Stimulated activated CD4-positive, alpha-beta T cell treated with anti-CD3 and anti-CD28 coated beads, Interleukin-1b, Interleukin-23, amount 100 ng/mL, for 1 hour (primary cell): ENCODE measurements around the gene KIRREL1.
A peak's percentile ranks its signal among the peaks of the same experiment; 100 is the strongest.

ENCODE experiments used
- DNase-seq, 2 donors: peaks; one replicate each; pipeline ENCODE4 v3.0.0-alpha.2; 2020; ENCODE audit warnings: low read depth in 2 of 2

KIRREL1 gene

GRCh38 chr1:157975228-157975950 is 18.1 kb upstream of the KIRREL1 start:
- no peak for DNase-seq

GRCh38 chr1:157976888-157977287 is 16.6 kb upstream of the KIRREL1 start:
- DNase-seq = no peak

GRCh38 chr1:157978586-157979403 is 14.7 kb upstream of the KIRREL1 start:
- no peak for DNase-seq

GRCh38 chr1:157982136-157982535 is 11.3 kb upstream of the KIRREL1 start:
- no peak for DNase-seq

GRCh38 chr1:157983787-157984186 is 9.7 kb upstream of the KIRREL1 start:
- DNase-seq = no peak

GRCh38 chr1:157984469-157984868 is 9.0 kb upstream of the KIRREL1 start:
- DNase-seq = no peak

GRCh38 chr1:157985473-157985872 is 8.0 kb upstream of the KIRREL1 start:
- DNase-seq = no peak

GRCh38 chr1:157988002-157988401 is 5.4 kb upstream of the KIRREL1 start:
- DNase-seq = no peak

GRCh38 chr1:157992031-157992832 is 1.2 kb upstream of the KIRREL1 start:
- DNase-seq = peak in 1 of 2 donors; percentile 9

GRCh38 chr1:157992833-157993146 is 655 bp upstream of the KIRREL1 start:
- DNase-seq = no peak

GRCh38 chr1:157993918-157994605 is 617 bp downstream of the KIRREL1 start:
- DNase-seq = no peak

- DNase-seq = no peak
These were observed 1.5 kb downstream of the KIRREL1 start for GRCh38 chr1:157994704-157995582.

GRCh38 chr1:157995583-157996169 is 2.2 kb downstream of the KIRREL1 start:
- no peak for DNase-seq

- DNase-seq = no peak
These were observed 3.0 kb downstream of the KIRREL1 start for GRCh38 chr1:157996433-157996832.

- DNase-seq = no peak
These were observed 7.1 kb downstream of the KIRREL1 start for GRCh38 chr1:158000507-158000906.

GRCh38 chr1:158002022-158002630 is 8.7 kb downstream of the KIRREL1 start:
- no peak for DNase-seq

- no peak for DNase-seq
These were observed 9.4 kb downstream of the KIRREL1 start for GRCh38 chr1:158002631-158003405.

GRCh38 chr1:158003406-158003800 is 10.0 kb downstream of the KIRREL1 start:
- DNase-seq = no peak

GRCh38 chr1:158005224-158005623 is 11.8 kb downstream of the KIRREL1 start:
- no peak for DNase-seq
